TTC549 (cell line): ENCODE measurements around the gene IL21R.

Experiments
- FAIRE-seq: peaks from 2 replicates; lab custom pipeline; 2012; peaks lifted over from hg19 to GRCh38; lab: Jason Lieb, UNC

IL21R gene

GRCh38 chr16:27489421-27489820 lies 87.4 kb downstream of the IL21R start:
- FAIRE-seq, result no peak

GRCh38 chr16:27489906-27490305 lies 87.9 kb downstream of the IL21R start:
- no peak for FAIRE-seq

GRCh38 chr16:27491894-27492587 lies 90.1 kb downstream of the IL21R start:
- FAIRE-seq, result no peak

GRCh38 chr16:27492588-27492979 lies 90.6 kb downstream of the IL21R start:
- no peak for FAIRE-seq

- no peak for FAIRE-seq
Measured at GRCh38 chr16:27495191-27495590, 93.2 kb downstream of the IL21R start.

GRCh38 chr16:27498031-27498825 lies 96.3 kb downstream of the IL21R start:
- no peak for FAIRE-seq

- no peak for FAIRE-seq
Measured at GRCh38 chr16:27498916-27499658, 97.1 kb downstream of the IL21R start.

- FAIRE-seq, result no peak
Measured at GRCh38 chr16:27499659-27500055, 97.7 kb downstream of the IL21R start.

- FAIRE-seq, result no peak
Measured at GRCh38 chr16:27500801-27501200, 98.8 kb downstream of the IL21R start.
